IPS-18a (cell line): ENCODE data around the gene NFATC1.

Experiments
- H3K27ac ChIP-seq: one replicate; pipeline ENCODE4 v1.5.1; 2013; ENCODE audit warnings: low read length
- H3K27me3 ChIP-seq: one replicate; pipeline ENCODE4 v1.6.1; 2013; ENCODE audit warnings: mild to moderate bottlenecking, low read length; ENCODE audit not compliant: control insufficient read depth, insufficient read depth
- H3K36me3 ChIP-seq: one replicate; pipeline ENCODE4 v1.6.1; 2013; ENCODE audit warnings: low read depth, low read length; ENCODE audit not compliant: control insufficient read depth
- H3K4me1 ChIP-seq: one replicate; pipeline ENCODE4 v1.6.1; 2013; ENCODE audit warnings: low read depth, low read length; ENCODE audit not compliant: control insufficient read depth
- H3K4me3 ChIP-seq: one replicate; pipeline ENCODE4 v1.5.1; 2013; ENCODE audit warnings: low read length
- H3K9ac ChIP-seq: one replicate; pipeline ENCODE4 v1.6.1; 2013; ENCODE audit warnings: mild to moderate bottlenecking, low read length, moderate library complexity
- H3K9me3 ChIP-seq: one replicate; pipeline ENCODE4 v1.6.1; 2013; ENCODE audit warnings: low read depth, low read length; ENCODE audit not compliant: control insufficient read depth

NFATC1 gene

DNA sequence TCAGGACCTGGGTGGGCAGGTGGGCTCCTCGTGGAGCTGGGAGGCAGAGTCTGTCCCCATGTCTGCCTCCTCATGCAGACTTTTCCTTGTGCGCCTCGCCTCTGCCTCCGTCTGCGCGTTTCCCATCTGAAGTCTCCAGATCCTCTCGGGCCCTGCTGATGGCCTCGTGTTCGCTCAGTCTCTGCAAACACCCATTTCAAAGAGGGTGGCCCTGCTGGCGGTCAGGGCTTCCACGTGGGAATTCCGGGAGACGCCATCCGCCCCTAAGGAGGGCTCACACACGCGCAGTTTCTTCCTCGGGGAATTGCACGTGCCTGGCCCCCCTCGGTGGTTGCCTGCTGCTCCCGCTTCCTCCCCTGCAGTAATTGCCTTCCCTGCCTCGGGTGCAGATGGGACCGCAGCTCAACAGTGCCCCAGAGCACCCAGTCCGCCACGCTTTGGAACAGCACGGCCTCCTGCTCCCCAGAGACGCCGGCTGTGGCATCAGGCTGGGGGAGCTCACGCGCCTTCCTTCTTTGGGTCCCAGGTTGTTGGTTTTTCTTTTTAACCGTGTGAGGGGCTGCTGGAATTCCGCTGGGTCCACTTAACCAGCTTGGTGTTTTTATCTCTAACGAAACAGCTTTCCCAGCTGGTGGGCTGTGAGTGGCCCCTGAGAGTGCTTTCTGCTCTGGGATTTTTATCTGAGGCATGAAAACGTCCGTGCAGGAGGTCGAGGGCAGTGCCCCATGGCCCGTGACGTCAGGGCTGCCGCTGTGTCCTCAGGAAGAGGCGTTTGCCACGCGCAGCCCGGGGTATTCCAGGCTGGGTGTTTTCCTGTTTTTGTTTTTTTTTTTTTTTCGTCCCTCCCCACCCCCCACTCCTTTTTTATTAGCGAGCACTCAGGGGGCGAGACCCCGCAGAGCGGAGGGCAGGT, 16.1 kb downstream of the NFATC1 start:
- Histone ChIP-seq H3K9me3 (no peaks in the 10 kb centered on the region), H3K27ac (no peak overlapping the region), H3K36me3 (no peaks in the 10 kb centered on the region), H3K4me1 (peaks cover 6% of the 10 kb centered on the region), H3K4me3 (no peak overlapping the region), H3K27me3 (no peaks in the 10 kb centered on the region), H3K9ac (no peak overlapping the region)

DNA sequence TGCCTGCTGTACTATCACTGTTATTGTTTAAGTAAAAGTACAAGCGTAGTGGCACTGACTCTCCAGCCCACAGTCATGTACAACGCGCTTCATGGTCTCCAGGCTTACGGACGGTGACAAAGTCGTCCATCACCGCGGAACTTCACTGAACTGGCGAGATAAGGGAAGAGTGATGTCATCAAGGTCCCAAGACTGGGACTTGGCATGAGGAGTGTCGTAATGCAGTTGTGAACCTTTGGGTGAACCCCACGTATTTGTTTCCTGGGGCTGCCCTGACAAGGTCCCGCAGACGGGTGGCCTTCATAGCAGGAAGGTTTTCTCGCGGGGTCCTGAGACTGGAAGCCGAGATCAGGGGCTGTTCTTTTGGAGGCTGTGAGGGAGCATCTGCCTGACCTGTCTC, 17.3 kb downstream of the NFATC1 start:
- Histone ChIP-seq H3K27me3 (no peaks in the 10 kb centered on the region), H3K4me1 (peaks cover 2% of the 10 kb centered on the region), H3K9ac (no peak overlapping the region), H3K9me3 (no peaks in the 10 kb centered on the region), H3K4me3 (no peak overlapping the region), H3K27ac (no peak overlapping the region), H3K36me3 (no peaks in the 10 kb centered on the region)

GRCh38 chr18:79413426-79413825, 17.7 kb downstream of the NFATC1 start:
- Histone ChIP-seq H3K27me3 (no peaks in the 10 kb centered on the region), H3K4me1 (no peaks in the 10 kb centered on the region), H3K27ac (no peak overlapping the region), H3K9ac (no peak overlapping the region), H3K9me3 (no peaks in the 10 kb centered on the region), H3K36me3 (no peaks in the 10 kb centered on the region), H3K4me3 (no peak overlapping the region)

GRCh38 chr18:79413901-79414300, 18.2 kb downstream of the NFATC1 start:
- H3K4me1 ChIP-seq = no peaks in the 10 kb centered on the region
- no peaks in the 10 kb centered on the region for H3K27me3 ChIP-seq
- no peak overlapping the region for H3K4me3 ChIP-seq
- no peaks in the 10 kb centered on the region for H3K9me3 ChIP-seq
- H3K36me3 ChIP-seq = no peaks in the 10 kb centered on the region
- H3K27ac ChIP-seq = no peak overlapping the region
- H3K9ac ChIP-seq = no peak overlapping the region

GRCh38 chr18:79416022-79416676, 20.4 kb downstream of the NFATC1 start:
- Histone ChIP-seq H3K9me3 (no peaks in the 10 kb centered on the region), H3K4me1 (no peaks in the 10 kb centered on the region), H3K27ac (no peak overlapping the region), H3K4me3 (no peak overlapping the region), H3K36me3 (no peaks in the 10 kb centered on the region), H3K27me3 (no peaks in the 10 kb centered on the region), H3K9ac (no peak overlapping the region)

DNA sequence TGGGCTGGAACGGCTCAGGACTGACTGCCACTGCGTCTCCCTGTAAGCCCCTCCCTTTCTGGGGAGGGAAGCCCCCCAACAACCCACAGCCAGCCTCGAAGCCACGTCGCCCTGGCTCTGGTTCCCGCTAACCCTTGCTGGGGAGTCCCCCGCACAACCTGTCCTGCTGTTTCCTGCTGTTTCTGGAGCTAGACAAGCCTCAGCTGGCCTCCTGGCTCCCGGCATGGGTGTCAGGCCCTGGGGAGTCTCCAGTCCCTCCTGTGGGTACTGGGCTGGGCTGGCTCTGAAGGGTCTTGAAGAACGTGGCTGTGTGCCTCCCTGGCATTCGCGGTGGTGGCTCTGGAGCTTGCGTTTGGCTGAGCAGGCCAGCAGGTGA, 20.9 kb downstream of the NFATC1 start:
- Histone ChIP-seq H3K4me3 (no peak overlapping the region), H3K9ac (no peak overlapping the region), H3K27me3 (no peaks in the 10 kb centered on the region), H3K4me1 (no peaks in the 10 kb centered on the region), H3K27ac (no peak overlapping the region), H3K36me3 (no peaks in the 10 kb centered on the region), H3K9me3 (no peaks in the 10 kb centered on the region)

GRCh38 chr18:79418236-79418635, 22.5 kb downstream of the NFATC1 start:
- Histone ChIP-seq H3K4me3 (no peak overlapping the region), H3K27me3 (no peaks in the 10 kb centered on the region), H3K36me3 (no peaks in the 10 kb centered on the region), H3K4me1 (no peaks in the 10 kb centered on the region), H3K27ac (no peak overlapping the region), H3K9ac (no peak overlapping the region), H3K9me3 (no peaks in the 10 kb centered on the region)

DNA sequence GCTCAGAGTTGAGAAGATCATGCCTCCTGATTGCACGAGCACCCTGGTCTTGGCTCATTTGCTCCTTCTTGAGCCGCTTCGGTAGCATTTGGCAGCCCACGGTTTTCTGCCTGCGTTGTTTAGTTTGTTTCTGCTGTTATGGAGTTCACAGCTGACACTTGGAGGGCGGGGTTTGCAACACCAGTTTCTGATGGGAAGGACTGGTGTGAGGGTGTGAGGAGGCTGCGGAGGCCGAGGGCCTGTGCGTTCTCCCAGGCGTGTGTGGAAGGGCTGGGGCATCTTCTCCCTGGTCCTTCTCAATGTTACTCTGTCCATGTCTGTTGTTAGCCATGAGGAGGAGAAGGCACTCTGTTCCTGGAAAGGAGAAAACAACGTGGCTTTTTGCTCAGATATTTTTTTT, 22.9 kb downstream of the NFATC1 start:
- no peak overlapping the region for H3K9ac ChIP-seq
- no peaks in the 10 kb centered on the region for H3K4me1 ChIP-seq
- no peaks in the 10 kb centered on the region for H3K9me3 ChIP-seq
- no peaks in the 10 kb centered on the region for H3K36me3 ChIP-seq
- H3K27ac ChIP-seq = no peak overlapping the region
- no peaks in the 10 kb centered on the region for H3K27me3 ChIP-seq
- no peak overlapping the region for H3K4me3 ChIP-seq

DNA sequence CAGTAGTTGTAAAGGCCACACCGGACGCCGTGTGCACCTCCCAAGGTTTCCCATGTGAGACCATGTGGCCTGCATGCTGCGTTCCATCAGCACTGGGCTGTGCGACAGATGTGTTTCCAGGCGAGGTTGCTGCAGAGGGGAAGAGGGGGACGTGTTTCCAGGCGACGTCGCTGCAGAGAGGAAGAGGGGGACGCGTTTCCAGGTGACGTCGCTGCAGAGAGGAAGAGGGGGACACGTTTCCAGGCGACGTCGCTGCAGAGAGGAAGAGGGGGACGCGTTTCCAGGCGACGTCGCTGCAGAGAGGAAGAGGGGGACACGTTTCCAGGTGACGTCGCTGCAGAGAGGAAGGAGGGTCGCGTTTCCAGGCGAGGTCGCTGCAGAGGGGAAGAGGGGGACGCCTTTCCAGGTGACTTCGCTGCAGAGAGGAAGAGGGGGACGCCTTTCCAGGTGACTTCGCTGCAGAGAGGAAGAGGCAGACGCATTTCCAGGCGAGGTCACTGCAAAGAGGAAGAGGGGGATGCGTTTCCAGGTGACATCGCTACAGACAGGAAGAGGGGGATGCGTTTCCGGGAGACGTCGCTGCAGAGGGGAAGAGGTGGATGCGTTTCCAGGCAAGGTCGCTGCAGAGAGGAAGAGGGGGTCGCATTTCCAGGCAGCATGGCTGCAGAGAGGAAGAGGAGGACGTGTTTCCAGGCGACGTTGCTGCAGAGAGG, 24.5 kb downstream of the NFATC1 start:
- H3K9me3 ChIP-seq = no peaks in the 10 kb centered on the region
- no peak overlapping the region for H3K9ac ChIP-seq
- no peaks in the 10 kb centered on the region for H3K4me1 ChIP-seq

GRCh38 chr18:79421275-79421857, 25.6 kb downstream of the NFATC1 start:
- H3K9me3 ChIP-seq = no peaks in the 10 kb centered on the region
- no peaks in the 10 kb centered on the region for H3K4me1 ChIP-seq
- H3K27ac ChIP-seq = no peak overlapping the region
- no peaks in the 10 kb centered on the region for H3K36me3 ChIP-seq
- no peak overlapping the region for H3K9ac ChIP-seq
- H3K27me3 ChIP-seq = no peaks in the 10 kb centered on the region
- H3K4me3 ChIP-seq = no peak overlapping the region

More for the DNA sequence above, 24.5 kb downstream of the NFATC1 start:
- no peak overlapping the region for H3K27ac ChIP-seq
- H3K27me3 ChIP-seq = no peaks in the 10 kb centered on the region
- no peaks in the 10 kb centered on the region for H3K36me3 ChIP-seq
- H3K4me3 ChIP-seq = no peak overlapping the region

GRCh38 chr18:79422022-79422782, 26.5 kb downstream of the NFATC1 start:
- Histone ChIP-seq H3K27me3 (no peaks in the 10 kb centered on the region), H3K4me1 (no peaks in the 10 kb centered on the region), H3K4me3 (no peak overlapping the region), H3K9ac (no peak overlapping the region), H3K36me3 (no peaks in the 10 kb centered on the region), H3K9me3 (no peaks in the 10 kb centered on the region), H3K27ac (no peak overlapping the region)
